Inflammatory macrophage treated with lipopolysaccharide for 4 hours (primary cell): ENCODE data around the gene ATRNL1.
"Not testable (repeated sequence)": the region's sequence is repeated elsewhere in the genome, so short reads cannot be mapped to it uniquely, and the experiment has no call there.

ENCODE experiments used
- DNase-seq: peaks from one replicate; pipeline ENCODE4 v3.0.0-alpha.2; 2020

ATRNL1 gene

GRCh38 chr10:115772606-115773005 is 679.4 kb downstream of the ATRNL1 start:
- no peak for DNase-seq

DNA sequence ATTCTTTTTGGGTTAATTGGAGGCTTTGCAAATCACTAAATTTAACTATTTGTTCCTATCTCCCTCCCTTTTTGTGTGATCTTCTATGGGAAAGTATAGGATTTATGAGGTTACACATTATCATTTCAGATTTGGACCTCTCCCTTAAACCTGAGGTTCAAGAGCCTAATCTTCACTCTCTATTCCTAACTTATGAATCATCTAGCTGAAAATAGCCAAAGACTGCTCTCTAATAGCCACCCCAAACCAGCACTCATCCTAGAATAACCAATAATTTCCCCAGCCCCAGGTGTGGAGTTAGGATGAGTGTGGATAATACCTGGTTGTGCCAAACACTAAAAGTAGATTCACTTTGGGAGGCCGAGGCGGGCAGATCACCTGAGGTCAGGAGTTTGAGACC is 680.7 kb downstream of the ATRNL1 start:
- no peak for DNase-seq

DNA sequence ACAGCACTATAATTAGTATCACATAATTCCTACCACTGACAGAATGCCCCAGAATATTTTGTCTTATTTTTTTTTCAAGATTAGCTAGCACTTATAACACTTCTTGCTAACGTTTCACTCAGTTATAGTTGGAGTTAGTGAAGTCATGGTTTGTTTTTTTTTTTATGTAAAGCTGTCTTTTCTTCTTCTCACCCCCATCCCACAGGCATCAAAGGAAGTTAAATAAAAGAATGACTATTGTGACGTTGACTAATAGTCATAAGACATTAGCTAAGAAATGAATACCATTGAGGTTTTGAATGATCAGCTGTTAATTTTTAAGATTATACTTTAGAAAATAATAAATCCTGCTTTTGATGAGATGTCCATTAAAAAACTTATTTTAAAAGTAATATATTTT is 681.6 kb downstream of the ATRNL1 start:
- DNase-seq = no peak

- no peak for DNase-seq
Measured at GRCh38 chr10:115777646-115778045, 684.5 kb downstream of the ATRNL1 start.

GRCh38 chr10:115790220-115790619 is 697.1 kb downstream of the ATRNL1 start:
- DNase-seq = no peak

DNA sequence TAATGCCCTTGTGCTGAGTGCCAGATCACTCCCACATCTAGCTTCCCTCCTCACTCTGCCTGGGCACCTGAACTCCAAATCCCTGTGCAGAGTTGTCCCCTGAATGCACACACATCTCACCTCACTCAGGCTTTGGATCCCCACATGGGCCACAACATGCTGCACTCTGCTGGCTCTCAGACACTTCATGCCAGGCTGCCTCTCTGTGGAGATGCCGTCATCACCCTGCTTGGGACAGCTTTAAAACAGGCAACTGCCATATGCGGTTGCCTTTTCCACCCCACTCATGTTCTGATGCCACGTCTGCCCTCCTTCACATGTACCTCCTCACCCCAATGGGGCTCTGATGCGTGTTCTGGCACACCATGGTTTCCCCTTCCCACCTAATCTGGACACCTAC is 702.8 kb downstream of the ATRNL1 start:
- no peak for DNase-seq

DNA sequence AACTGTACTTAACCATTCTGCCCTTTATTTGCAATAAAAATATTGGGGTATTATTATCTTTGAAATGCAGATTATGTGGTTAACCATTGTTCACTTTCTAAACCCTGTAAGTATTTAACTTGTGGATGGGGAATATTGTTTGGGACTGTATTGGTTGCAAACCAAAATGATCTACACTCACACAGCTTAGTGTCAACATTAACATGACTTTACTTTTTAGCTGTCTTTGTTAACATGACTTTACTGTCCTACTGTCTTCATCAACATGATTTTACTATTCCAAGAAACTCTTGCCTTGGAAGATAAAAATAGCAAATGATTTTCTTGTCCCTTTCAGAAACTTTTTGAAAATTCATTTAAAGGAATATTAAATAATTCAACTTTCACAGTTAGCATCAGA is 708.3 kb downstream of the ATRNL1 start:
- DNase-seq = no peak

- DNase-seq = no peak
Measured at GRCh38 chr10:115801992-115802391, 708.8 kb downstream of the ATRNL1 start.

- no peak for DNase-seq
Measured at GRCh38 chr10:115802911-115803310, 709.7 kb downstream of the ATRNL1 start.

DNA sequence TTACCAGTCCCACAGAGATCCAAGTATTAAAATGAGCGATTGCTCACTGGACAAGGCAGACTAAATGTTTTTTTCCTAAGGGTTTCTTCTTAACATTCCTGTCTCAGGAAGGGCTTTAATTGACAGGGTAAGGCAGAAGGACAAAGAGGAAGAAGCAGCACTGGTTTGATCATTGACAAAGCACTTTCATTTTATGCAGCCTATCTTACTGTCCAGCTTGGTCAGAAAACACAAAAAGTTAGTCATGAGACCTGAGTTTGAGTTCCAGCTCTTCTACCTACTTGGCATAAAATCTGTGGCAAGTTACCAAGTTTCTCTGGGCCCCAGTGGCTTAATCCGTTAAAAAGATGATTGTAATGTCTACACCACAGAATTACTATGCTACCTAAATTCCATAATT is 721.4 kb downstream of the ATRNL1 start:
- no peak for DNase-seq

GRCh38 chr10:115818012-115818411 is 724.8 kb downstream of the ATRNL1 start:
- no peak for DNase-seq

DNA sequence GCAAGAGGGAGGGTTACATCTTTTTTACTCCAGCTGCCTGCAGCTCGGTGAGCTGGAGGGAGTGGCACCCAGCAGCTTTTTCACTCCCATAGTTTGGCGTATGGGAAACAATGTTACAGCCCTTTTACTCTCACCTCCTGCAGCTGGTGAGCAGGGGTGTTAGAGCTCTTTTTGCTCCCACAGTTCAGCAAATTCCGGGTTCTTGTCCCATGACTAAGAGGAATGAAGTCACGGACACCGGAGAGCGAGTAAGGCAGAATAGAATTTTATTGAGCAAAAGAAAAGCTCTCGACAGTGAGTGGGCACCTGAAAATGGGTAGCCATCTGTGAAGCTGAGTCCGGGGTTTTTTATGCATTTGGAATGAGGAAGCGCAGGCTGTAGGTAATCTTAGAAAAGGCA is 733.2 kb downstream of the ATRNL1 start:
- DNase-seq = no peak

DNA sequence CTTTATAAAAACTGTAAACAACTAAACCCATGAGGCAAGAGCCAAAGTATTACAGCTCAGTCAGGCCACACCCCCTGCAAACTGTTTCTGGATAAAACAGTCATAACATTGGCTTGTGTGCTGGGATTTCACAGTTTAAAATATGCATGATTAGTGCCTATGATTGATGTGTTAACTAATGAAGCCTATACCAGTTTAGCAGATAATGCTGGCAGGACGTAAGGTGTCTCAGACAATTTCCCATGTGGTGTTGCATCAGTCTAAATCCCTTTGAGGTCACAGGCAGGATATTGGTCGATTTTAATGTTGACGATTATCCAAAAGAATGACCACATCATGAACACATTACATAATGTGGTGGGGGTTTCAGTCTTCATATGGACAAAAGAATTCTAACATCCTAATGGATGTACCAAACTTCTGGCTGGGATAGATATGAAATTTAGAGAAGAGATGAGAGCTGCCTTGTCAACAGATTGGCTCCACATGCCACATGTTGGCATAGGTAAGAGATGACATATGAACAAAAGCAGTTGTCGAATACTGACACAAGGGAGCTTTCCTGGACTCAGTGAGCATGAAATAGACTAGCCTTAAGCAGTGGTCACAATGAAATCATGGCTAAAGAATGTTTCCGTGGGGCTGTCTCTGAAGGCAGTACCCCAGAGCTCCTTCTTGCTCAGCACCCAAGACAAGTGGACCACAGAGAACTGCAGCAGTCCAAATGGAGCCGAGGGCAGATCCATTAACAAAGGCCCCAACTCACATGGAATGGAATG is 734.3 kb downstream of the ATRNL1 start:
- DNase-seq = no peak

DNA sequence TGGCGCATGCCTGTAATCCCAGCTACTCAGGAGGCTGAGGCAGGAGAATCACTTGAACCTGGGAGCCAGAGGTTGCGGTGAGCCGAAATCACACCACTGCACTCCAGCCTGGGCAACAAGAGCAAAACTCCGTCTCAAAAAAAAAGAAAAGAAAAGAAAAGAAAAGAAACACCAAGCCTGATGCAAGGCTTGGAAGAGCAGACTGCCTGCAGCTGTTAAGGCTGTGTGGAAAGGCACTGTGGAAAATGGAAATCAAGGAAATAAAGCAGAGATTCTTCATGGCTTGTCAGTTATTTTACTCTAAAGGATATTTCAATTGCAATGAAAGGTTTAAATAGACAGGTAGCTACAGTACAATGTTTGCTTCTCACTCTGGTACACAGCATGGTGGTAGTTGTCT is 735.0 kb downstream of the ATRNL1 start:
- not testable (repeated sequence) for DNase-seq

GRCh38 chr10:115829521-115830205 is 736.5 kb downstream of the ATRNL1 start:
- no peak for DNase-seq

GRCh38 chr10:115830265-115830970 is 737.3 kb downstream of the ATRNL1 start:
- DNase-seq = no peak

DNA sequence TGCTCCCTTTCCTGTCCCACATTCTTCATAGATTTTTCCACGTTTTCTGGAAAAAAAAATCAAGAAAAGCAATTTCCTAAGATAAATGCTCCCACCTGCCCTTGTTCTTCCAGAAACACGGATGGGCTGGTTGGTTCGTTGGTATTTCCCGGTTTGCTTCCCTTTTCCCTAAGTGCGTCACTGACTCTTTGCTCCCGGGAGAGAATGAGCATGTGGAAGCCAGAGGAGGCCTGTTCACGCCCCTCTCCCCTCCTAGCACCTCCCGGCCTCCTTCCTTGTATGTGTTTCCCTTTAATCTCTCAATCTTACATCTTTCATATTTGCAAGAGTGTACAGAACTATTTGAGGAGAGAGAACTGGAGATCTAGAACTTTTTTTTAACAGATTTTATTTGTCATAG is 737.9 kb downstream of the ATRNL1 start:
- no peak for DNase-seq

DNA sequence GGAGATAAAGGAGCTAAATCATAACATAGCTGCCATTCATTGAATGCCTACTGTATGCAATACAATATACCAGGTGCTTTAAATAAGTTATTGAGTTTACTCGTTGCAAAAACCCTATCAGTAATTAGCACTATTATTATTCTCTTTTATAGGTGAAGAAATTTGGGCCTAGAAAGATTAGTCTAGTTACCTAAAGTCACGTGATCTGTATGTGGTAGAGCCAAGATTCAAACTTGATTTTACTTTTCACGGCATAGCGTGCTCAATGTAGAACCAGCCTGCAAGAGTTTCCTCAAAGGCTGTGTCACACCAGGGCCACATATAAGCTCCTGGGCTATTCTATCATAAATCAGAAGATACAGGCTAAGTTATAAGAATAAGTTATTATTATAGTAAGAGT is 740.0 kb downstream of the ATRNL1 start:
- no peak for DNase-seq

DNA sequence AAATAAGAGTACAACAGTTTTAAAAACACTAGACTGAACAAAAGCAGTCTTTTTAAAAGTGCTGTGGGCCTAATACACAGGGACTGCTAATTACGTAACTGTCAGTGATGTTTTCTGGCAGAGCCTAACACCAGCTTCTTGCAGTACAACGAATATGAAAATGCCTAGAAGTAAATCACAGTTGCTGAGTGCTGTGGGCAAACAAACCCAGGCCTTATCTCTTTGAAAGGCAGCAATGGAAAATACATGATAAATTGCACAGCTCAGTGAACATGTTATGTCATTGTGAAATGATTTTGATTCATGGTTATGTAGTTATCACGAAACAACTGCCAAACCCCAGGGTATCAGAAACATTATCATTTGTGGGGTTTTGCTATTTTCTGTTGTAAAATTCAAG is 751.4 kb downstream of the ATRNL1 start:
- no peak for DNase-seq

GRCh38 chr10:115845921-115846320 is 752.8 kb downstream of the ATRNL1 start:
- DNase-seq = no peak

GRCh38 chr10:115846528-115846927 is 753.4 kb downstream of the ATRNL1 start:
- DNase-seq = no peak

DNA sequence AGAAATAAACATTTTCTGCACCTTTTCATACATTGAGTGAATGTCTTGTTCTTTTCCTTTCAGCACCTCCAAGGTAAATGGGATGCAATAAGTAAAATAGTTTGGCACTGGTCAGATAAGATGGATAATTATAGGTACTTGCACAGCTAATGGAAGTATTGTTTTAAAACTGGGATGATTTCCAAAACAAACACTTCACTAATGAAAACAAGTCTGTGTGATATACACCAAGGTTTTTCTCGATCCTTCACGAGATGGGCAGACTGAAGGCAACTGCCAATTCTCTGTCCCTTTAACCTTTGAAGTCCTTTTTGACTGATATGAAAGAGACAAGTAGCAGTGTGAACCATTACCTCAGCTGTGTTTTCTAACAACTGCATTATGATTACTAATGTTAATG is 756.0 kb downstream of the ATRNL1 start:
- DNase-seq = no peak

- DNase-seq = no peak
Measured at GRCh38 chr10:115850666-115851065, 757.5 kb downstream of the ATRNL1 start.

- no peak for DNase-seq
Measured at GRCh38 chr10:115851695-115852094, 758.5 kb downstream of the ATRNL1 start.
